ENCODE results near the gene SSBP3.

The SSBP3 gene

DNA sequence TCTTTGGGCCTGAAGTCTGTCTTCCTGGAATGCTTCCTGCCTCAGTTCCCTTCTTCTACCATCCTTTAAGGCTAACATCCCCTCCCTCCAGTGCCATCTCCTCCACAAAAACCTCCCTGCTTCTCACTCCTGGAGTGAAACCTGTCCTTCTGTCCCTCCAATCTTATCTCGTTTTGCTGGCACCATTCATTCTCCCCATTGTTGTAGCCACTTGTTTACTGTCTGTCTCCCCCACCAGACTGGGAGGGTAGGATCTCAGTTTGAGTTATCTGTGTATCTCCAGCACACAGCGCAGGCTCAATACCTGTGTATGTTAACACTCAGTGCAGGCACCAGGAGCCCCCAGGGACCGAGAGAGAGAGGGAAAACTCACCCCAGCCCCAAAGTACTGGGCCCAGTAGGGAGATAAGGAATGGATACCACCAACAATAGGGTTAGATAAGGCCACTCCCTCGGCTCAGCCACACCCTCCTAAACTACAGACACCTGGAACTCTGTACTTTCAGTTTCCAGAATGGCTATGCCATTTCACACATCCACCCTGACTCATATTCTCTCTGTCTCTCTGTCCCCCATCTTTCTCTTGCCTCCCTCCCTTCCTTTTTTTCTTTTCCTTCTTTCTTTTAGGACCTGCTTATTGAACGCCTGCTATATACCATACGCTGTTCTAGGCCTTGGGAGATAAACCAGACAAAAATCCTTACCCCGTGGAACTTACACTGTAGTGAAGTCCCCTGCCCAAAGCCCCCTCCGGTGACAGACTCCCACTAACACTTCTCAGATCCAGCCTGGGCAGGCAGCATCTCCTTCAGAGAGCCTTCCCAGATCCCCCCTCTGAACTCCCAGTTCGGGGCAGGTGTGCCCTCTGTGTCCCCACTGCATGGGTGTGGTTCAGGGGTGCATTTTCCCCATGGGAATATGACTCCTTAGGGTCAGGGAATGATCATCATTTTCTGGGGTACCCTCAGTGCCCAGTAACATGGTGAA lies 3.3 kb upstream of the SSBP3 start:
- DNase-seq, result no peak

DNA sequence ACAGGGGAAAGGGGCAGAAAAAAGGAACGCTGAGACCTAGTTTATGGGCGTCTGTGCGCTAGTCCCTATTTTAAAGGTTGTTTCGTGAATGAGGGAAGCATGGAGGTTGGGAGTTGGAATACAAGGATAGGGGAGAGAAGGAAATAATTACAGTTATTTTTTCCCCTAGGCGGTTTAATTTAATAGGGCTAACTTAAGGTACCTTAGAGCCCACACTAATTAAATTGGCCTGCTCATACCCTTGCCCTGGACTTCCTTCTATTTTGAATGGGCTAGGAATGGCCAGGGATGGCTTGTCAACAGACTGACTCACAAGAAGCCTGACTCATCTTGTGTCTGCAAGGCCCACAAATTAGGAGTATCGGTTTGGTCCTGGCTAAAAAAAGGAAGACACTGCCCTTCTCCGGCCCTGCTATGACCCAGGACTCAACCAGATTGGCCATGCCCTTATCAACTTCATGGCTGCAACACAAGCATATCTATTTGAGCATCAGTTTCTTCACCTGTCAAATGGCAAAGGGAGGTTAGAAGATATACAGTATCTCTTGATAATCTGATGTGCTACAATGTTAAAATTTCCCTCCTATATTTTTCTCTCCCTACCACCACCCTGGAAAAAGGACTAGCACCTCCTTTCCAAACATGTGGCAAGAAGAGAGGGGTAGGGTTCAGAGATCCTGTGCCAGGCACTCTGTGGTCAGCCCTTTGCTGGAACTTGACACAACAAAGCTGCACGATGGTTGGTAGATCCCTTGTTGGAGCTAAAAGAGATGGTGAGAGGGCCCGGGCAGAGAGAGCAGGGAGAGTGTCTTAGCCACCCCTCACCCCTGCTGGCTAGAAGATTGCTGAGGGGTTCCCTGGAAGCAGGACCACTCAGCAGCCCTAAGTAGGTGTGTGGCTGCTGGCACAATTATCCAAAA lies 2.2 kb upstream of the SSBP3 start:
- DNase-seq, result no peak

DNA sequence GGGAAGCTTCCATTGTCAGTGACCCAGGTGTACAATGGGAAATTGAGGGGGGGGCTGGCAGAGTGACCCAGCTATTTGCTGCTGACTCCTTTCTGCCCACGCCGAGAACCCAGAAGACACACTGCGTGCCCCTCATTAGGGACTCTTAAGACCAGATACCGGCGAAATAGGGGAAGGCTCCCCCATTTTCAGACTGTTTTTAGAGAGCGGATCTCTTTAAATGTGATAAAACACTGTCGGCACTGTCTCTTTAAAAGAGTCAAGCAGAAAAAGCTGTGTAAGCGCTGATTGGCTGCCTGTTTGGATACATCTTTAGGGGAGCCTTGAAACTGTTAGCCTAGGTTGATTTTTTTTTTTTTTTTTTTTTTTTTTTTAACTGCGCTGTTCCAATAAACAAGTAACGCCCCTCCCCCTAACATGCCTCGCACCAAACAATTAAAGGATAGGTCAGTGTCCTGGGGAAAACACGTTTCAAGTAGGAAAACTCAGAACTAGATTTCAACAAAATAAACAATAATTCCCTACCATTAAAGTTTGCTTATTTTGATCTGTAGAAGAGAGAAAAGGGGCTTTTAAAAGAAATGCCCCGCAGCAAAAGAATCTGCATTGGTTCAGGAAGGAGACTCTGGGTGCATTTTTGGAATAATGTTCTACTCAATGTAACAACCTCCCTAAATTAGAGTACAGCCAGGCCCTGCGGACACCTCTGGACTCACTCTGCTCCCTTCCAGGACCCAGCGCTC lies 1.4 kb upstream of the SSBP3 start:
- DNase-seq, result peak; percentile 75 to 77

DNA sequence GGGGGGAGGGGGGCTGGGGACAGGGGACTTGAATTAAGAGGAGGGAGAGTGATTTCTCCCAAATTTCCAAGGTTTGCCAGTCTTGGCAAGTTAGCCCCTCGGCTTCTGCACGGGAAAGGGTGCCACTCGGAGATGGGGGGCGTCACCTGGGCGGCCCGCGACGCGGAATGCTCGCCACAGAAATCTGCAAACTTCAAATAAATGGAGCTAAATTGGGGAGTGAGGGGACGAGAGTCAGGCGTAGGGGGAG lies 885 bp upstream of the SSBP3 start:
- DNase-seq, result no peak

DNA sequence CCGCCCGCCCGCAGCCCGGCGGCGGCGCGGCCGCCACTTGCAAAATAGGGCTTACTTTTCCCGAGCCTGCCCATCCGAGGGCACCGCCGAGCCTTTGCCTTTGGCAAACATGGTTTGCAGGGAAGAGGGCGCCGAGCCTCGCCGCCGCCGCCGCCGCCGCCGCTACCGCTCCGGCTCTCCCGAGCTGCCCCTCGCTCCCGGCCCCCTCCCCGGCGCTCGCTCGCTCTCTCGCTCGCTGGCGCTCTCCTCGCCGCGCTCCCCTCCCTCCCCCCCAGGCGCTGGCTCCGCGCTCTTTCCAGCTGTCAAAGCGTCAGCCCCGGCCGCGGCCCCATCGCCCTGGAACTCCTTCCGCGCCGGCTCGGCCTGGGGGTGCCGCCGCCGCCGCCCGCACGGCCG lies 298 bp downstream of the SSBP3 start:
- no peak for DNase-seq

DNA sequence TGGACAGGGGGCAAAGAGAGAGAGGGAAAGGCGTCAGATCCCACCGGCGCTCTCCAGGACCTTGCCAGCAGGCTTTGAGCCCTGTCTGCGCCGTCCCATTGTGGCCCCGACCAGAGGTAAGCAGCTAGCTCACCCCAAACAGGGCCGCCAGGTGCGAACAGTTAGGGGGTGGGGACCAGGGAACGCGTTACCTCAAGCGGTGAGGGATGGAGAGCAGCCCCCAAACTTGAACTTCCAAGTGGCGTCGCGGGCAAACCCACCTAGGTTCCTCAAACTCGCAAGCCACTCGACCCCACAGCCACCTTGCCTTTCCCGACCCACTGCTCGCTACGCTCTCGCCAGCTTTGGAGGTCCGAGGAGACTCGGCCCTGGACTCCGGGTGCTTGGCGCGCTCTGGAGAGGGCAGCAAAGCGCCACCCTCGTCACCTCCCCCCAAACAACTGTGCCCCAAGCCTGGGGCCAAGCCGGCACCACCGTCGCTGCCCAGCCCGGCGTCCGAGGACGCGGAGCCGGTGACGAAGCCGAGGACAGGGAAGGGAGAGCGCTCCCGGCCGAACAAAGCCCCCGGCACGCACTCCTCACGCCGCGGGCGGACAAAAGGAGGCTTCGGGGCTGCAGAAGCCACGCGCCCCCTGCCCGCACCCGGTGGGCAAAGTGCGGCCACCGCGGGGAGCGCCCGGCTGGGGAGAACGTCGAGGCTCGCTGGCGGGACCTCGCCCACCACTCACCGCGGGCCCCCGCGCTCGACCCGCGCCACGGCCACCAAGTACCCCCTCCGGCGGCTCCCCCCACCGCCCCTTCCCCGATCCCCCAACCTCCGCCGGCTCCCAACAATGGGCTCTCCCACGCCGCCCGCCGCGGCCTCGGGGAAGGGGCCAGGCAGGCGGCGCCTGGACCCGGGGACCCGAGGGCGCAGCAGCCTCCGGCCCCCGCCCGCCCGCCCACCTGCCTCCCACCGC lies 976 bp downstream of the SSBP3 start:
- no peak for DNase-seq

DNA sequence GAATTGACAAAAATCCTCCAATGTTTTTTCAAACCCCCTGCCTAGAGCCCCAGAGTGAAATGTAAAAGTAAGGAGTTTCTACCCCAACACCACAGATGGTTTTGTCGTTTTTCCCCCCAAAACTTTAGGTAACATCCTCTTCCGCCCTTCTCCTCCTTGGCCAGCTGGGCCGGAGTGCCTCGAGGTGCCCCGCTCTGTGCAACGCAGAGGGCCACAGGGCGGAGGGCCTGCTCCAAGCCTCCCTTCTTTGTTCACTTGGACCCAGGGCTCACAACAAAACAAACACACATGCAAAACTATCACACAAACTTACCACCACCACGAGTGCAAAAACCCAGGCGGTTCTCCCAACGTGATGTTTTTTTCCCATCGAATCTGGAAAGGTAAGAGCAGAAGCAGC lies 1.9 kb downstream of the SSBP3 start:
- DNase-seq, result no peak

DNA sequence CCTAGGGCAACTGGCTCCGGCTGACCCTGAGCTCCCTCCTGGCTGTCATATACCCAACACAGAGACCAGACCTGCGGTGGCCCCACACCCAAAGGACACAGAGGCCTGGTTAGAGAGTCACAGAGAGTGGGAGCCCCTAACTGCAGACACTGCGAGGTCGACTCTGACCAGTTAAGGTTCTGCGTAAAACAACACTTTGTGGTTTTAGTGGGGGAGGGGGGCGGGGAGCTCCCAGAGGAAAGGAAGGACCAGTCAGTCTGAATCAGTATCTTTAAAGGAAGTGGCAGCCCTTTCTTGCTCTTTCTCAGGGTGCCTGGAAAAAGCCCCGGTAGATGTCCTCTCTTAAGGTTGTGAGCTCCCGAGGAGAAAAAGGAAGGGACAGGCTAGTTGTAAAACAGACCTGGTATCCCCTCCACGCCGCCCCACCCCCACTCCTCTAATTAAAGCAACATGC lies 2.4 kb downstream of the SSBP3 start:
- DNase-seq, result no peak

DNA sequence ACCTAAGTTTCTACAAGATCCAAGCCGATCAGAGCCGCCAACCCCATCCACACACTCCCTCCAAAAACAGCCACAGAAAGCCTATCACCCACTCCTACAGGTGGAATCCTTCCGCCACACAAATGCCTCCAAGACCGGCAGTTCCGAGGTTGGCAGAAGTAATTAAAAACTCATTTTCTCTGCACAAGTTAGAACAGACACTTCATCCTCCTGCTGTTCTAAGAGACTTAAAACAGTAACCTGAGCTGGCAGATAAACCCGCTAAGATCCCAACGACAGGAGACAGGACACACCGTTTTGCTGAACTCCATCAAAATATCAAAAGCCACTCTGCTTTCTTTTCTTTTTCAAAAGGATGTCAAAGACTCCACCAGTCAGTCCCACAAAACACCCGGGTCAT lies 2.8 kb downstream of the SSBP3 start:
- DNase-seq, result no peak

DNA sequence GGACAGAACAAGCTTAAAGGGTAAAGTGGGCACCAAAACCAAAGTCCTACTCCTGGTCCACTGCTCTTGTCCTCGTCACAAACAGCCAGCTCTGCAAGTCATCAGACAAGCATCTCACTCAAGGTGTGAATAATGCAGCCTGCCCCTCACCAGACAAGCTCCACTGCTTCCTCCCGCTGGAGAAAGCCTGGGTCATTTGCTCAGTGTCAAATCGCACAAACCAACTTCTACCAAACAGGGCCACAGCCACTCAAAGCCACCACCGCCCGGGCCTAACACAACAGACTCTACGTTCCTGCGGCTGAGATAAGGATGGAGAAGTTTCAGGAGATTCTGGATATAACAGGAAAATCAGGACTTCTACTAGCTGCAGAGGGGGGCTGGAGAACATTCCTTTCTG lies 3.3 kb downstream of the SSBP3 start:
- DNase-seq, result no peak

DNA sequence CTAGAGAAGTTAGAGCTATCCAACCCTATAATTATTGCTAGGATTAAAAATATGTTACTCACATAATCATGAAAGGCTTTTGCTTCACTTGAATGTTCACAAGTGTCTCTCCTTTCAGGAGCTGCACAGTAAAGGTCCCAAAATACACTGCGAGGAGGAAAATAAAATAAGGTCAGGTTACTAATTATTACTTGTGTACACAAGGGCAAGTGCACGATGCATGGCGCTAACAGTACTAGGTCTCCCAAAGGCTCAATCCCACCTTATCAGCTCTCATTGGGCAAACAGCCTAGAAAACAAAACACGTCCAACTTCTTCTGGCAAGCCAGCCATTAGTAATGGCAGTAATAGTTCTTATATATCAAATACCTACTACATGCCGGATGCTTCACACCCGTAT lies 4.4 kb downstream of the SSBP3 start:
- no peak for DNase-seq

DNA sequence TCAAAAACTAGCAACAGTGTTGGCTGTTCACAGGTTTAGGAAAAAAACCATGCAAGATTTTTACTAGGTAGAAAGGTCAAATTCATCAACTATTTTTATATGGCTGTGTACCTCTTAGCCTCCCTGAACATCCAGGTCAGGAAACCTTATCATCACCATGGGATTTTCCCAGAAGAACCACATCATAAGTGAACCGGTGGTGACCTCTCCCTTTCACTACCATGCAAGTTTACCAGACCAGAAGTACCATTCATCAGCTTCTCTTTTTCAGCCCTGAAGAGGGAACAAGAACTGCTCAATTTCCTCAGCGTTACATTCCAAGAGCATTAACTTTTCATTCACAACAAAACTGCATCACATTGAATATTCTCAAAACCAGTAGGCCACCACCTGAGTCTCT lies 5.9 kb downstream of the SSBP3 start:
- no peak for DNase-seq

DNA sequence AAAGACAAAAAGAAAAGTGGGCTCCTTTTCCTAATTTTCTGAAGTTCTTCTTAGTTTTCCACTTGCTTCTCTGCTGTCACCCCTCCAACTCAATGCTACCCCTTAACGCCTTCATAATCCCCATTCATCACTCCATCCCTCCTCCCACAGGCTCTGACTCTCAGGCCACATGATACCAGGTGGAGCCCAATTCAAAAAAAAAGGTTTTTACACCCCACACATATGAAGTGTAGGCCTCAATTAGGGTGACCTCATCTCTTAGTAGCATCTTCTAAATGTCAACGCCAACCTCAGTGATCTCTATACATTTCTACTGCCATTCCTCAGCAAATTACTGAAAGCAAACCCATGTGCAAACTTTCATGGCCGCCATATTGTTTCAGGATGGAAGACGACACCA lies 6.4 kb downstream of the SSBP3 start:
- no peak for DNase-seq

DNA sequence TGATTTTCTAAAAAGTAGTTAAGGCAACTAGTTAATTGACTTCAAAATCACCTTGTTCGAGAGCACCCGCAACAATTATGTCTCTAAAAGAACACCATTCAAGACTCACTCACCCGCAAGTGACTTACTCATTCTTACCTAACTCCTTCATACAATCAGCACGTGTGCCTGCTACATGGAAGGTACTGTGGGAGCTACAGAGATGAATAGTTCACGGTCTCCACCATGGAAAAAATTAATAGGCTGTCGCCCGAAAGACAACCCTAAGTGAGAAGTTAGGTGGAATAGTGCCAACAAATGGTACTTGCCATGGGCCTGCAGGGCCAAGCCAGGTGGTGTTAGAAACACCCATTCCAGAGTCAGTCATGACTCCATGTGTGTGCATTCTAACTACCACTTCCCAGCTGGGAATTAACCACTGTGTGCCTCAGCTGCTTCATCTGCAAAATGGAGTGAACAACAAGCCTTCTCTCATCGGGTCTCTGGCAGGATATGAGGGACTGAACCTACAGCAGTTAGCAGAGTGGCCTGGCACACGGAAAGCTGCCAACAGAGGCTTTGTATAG lies 7.1 kb downstream of the SSBP3 start:
- no peak for DNase-seq

DNA sequence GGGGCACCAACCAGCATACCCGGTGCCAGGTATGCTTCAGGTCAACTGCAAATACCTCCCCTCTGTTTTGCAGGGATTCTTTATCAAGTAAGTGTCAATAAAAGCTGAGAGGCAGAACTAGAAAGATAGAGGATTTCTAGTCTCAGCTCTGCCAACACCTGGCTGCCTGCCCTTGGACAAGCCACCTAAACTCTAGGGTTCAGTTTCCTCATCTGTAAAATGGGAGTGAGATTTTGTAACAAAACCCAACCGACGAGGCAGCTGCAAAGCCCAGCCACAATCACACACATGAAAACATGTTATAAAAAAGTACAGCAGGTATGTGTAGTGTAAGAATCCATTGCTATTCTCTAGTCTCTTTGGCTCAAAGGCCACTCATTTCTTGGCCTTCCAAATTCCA lies 8.2 kb downstream of the SSBP3 start:
- no peak for DNase-seq

DNA sequence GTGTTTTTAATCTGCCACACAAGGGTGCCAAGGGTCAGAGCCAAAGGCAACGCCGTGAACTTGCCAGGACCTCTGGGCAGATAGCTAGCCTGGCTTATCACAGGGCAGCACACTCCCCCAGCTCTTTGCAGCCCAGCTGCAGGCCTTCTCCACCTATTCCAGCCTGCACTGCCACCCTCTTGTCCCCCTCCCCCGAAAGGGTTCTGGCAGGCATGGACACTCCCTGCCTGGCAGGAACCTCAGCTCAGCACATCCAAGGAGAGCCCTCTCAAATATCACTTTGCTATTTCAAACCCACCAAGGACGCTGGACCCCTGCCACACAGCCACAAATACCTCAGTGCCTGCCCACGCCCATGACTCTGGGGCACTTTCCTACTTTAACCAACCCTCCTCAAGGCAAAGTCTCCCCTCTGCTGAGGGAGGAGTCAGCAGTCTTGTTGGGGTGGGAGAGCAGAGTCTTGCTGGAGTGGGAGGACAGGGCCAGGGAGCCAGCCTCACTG lies 9.1 kb downstream of the SSBP3 start:
- no peak for DNase-seq

DNA sequence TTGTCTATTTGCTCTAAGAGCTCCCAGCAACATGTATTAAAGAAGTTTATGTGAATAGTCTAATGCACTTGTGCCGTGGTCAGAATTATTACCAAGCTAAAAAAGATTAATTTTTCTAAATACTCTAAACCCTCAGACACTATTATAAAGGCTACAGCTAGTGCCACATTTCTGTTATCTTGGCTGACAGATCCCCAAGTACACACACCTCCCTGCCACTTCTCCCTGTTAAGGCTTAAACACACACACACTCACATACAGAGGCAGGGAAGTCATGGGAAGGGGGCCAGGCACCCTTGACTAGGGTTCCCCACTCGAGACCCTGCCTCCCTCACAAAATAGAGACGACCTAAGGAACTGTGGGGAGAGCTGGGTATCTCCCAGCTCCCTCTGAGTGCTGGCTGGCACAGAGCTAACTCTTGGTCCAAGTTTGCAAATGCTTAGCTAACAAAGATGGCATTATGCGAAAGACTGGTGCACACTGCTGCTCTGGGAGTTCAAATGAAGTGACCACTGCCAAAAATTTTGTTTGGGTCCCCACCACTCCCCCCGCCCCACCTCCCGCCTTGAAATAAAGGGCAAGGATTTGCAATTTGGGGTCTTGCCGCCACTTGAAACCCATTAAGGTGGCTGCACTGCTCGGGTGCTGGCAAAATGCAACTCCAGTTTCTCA lies 9.8 kb downstream of the SSBP3 start:
- no peak for DNase-seq

DNA sequence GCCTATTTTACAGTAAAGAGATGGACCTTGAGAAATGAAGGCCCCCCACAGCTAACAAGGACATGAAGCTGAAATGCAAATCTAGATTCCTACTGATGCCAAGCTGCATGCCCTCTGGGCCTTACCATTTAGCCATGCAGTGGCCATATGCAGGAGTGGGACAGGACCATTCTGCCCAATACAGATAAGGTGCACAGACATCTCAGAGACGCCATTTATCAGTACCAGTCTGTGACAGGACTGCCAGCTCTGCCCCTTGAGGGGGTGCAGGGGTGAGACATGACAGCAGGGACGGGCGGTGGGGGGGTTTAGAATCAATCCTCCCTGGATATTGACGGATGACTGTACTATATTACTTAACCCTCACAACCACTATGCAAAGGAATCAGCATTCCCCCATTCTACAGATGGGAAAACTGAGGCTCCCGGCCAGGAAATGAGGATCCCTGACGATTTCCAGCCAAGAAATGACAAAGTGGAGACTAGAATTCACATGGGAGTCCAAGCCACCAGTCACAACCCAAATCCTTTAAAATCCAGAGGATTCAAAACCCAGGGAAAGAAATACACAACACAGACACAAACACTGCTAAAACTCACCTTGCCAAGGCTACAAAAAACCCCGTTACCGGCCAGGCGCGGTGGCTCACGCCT lies 10.8 kb downstream of the SSBP3 start:
- no peak for DNase-seq

DNA sequence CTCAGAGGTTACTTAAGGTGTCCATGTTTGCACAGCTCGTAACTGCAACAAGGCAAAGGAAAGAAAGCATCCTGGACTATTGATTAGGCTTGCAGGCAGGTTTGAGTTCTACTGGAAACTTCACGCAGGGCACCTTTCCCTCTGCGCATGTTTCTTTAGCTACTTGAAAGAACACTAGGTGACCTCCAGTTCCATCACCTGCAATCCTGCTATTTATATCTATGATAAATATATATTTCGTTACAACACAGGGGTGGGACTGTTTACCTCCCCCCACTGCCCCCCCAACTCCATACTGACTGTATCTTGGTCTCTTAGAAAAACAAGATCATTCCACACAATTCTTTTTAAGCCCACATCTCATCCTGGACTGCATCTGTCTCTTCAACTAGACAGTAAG lies 12.1 kb downstream of the SSBP3 start:
- DNase-seq, result no peak

DNA sequence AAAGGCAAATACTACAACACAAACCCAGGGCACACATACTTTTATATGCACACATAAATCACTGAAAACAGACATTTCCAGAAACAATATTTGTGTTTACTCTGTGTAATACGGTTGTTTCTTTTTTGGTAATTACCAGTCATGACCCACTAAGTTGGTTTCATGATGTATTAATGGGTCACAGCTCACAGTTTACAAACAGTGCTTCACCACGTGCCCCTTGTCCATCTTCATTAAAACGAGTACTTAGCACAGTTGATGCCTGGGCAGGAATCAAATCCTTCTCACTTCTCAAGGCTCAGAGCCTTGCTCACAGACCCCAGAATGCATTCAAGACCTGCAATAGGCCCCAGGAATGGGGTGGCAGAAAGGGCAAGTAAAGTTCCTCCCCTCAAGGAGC lies 13.8 kb downstream of the SSBP3 start:
- no peak for DNase-seq
